Nephron progenitor cell (in vitro differentiated cells): Measurements from ENCODE around the gene SCG3.

Experiments
- DNase-seq: peaks from one replicate; pipeline ENCODE4 v3.0.0; 2021
- H3K27ac Mint-ChIP-seq: 2 replicates; pipeline ENCODE4 v1.8.0; 2021; ENCODE audit warnings: mild to moderate bottlenecking, moderate library complexity, mixed read lengths
- H3K27me3 Mint-ChIP-seq: 2 replicates; pipeline ENCODE4 v1.8.0; 2021; ENCODE audit warnings: mild to moderate bottlenecking, low read depth, mixed read lengths; ENCODE audit not compliant: poor library complexity
- H3K36me3 Mint-ChIP-seq: 2 replicates; pipeline ENCODE4 v1.8.0; 2021; ENCODE audit warnings: low read depth, mixed read lengths
- H3K4me1 Mint-ChIP-seq: 2 replicates; pipeline ENCODE4 v1.8.0; 2021; ENCODE audit warnings: mixed read lengths
- H3K4me3 Mint-ChIP-seq: 2 replicates; pipeline ENCODE4 v1.8.0; 2021; ENCODE audit warnings: mild to moderate bottlenecking, moderate library complexity, mixed read lengths
- H3K9me3 Mint-ChIP-seq: 2 replicates; pipeline ENCODE4 v1.8.0; 2021; ENCODE audit warnings: mild to moderate bottlenecking, moderate library complexity, mixed read lengths
- TF ChIP-seq, protein P1 (sequence below): fragments of 200-600 bp; sonication (generic); IDR thresholded peaks from 2 replicates; pipeline ENCODE4 v1.5.0; 2021; ENCODE audit warnings: antibody characterized with exemption

Gene SCG3

GRCh38 chr15:51726302-51727073, 45.2 kb downstream of the SCG3 start:
- H3K27me3 Mint-ChIP-seq: peaks cover 5% of the 10 kb centered on the region
- peak overlapping the region; percentile 60 for H3K27ac Mint-ChIP-seq
- H3K4me1 Mint-ChIP-seq: peaks cover 10% of the 10 kb centered on the region
- DNase-seq: peak; percentile 18
- H3K4me3 Mint-ChIP-seq: no peak overlapping the region
- TF ChIP-seq, protein P1, sequence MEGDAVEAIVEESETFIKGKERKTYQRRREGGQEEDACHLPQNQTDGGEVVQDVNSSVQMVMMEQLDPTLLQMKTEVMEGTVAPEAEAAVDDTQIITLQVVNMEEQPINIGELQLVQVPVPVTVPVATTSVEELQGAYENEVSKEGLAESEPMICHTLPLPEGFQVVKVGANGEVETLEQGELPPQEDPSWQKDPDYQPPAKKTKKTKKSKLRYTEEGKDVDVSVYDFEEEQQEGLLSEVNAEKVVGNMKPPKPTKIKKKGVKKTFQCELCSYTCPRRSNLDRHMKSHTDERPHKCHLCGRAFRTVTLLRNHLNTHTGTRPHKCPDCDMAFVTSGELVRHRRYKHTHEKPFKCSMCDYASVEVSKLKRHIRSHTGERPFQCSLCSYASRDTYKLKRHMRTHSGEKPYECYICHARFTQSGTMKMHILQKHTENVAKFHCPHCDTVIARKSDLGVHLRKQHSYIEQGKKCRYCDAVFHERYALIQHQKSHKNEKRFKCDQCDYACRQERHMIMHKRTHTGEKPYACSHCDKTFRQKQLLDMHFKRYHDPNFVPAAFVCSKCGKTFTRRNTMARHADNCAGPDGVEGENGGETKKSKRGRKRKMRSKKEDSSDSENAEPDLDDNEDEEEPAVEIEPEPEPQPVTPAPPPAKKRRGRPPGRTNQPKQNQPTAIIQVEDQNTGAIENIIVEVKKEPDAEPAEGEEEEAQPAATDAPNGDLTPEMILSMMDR: no peak
- no peaks in the 10 kb centered on the region for H3K9me3 Mint-ChIP-seq
- H3K36me3 Mint-ChIP-seq: no peaks in the 10 kb centered on the region

- H3K9me3 Mint-ChIP-seq: no peaks in the 10 kb centered on the region
- DNase-seq: no peak
- peaks cover 7% of the 10 kb centered on the region for H3K27me3 Mint-ChIP-seq
- no peaks in the 10 kb centered on the region for H3K36me3 Mint-ChIP-seq
- peaks cover 14% of the 10 kb centered on the region for H3K4me1 Mint-ChIP-seq
- no peak overlapping the region for H3K4me3 Mint-ChIP-seq
- no peak overlapping the region for H3K27ac Mint-ChIP-seq
- TF ChIP-seq, protein P1: no peak
These were observed 46.0 kb downstream of the SCG3 start for GRCh38 chr15:51727141-51727897.

DNA sequence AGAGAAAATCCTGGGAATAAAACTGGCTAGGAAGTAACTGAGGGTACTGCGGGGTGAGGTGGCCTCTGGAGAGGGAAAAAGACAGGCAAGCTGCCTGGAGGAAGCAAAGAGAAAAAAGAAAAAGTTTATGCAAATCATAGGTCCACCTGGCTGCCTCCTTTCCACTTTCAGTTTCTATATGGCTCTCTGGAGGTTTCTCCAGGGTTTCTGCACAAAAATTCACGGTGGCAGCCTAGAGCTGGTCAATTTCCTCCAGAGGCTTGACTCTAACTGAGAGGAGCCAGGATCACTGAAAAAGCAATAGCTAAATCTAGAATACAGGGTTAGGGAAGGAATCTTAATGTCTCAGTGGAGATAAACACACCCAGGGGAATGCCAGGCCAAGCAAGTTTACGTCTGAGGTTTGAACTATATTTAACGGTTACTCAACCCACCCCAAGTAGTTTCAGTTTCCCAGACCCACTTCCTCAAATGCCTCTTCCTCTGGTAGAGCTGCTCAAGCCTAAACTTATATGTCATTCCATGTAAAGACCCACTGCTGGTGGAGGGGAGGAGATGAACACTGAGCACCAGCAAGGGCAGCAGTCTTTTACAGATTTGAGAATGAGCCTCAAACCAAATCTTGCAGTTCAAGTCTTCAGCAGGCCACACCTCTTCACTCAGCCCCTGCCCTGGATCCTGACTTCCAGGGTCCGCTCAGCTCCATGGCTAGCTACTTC, 50.4 kb downstream of the SCG3 start:
- Mint-ChIP-seq H3K27ac (peak overlapping the region; percentile 76), H3K4me3 (no peak overlapping the region), H3K9me3 (no peaks in the 10 kb centered on the region), H3K27me3 (peaks cover 28% of the 10 kb centered on the region), H3K4me1 (peaks cover 8% of the 10 kb centered on the region), H3K36me3 (no peaks in the 10 kb centered on the region)
- TF ChIP-seq, protein P1: no peak
- DNase-seq: no peak

DNA sequence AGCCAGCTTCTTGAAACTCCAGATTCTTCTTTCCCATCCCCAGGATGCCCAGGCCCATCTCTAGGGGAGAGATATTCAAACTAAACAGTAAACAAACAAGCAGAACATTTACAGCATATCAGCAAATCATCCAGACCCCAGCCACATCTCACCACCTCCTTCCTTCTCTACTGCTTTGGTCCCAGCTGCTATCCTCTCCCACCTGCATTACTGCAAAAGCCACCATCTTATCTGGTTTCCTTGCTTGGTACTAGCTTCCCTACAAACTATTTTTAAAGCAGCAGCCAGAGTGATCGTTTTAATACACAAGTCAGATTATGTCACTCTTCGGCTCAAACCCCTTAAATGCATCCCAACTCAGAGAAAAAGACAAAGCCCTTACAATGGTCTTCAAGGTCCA, 51.3 kb downstream of the SCG3 start:
- peaks cover 31% of the 10 kb centered on the region for H3K27me3 Mint-ChIP-seq
- H3K4me3 Mint-ChIP-seq: no peak overlapping the region
- H3K36me3 Mint-ChIP-seq: no peaks in the 10 kb centered on the region
- peaks cover 8% of the 10 kb centered on the region for H3K4me1 Mint-ChIP-seq
- H3K9me3 Mint-ChIP-seq: no peaks in the 10 kb centered on the region
- no peak for DNase-seq
- TF ChIP-seq, protein P1: no peak
- no peak overlapping the region for H3K27ac Mint-ChIP-seq

- TF ChIP-seq, protein P1: no peak
- Mint-ChIP-seq H3K4me3 (no peak overlapping the region), H3K27ac (no peak overlapping the region), H3K4me1 (peaks cover 15% of the 10 kb centered on the region), H3K36me3 (no peaks in the 10 kb centered on the region), H3K9me3 (no peaks in the 10 kb centered on the region), H3K27me3 (peaks cover 58% of the 10 kb centered on the region)
- DNase-seq: no peak
These were observed 54.1 kb downstream of the SCG3 start for GRCh38 chr15:51735228-51736010.
